Fibroblast of pulmonary artery (primary cell): Measurements from ENCODE around the gene TTC22.
A peak's percentile ranks its signal among the peaks of the same experiment; 100 is the strongest.

Source experiments
- DNase-seq: peaks from one replicate; pipeline ENCODE4 v3.0.0-alpha.2; 2010; ENCODE audit warnings: low read depth
- H3K4me3 ChIP-seq: replicated peaks from 2 replicates; pipeline ENCODE4 v1.5.1; 2011; ENCODE audit warnings: low read depth, mild to moderate bottlenecking, control low read depth, low read length, moderate library complexity
- TF ChIP-seq, protein P1 (sequence below): IDR thresholded peaks from 2 replicates; pipeline ENCODE4 v1.5.1; 2011; ENCODE audit warnings: mild to moderate bottlenecking, control low read depth, low read length, inconsistent platforms; ENCODE audit errors: missing control alignments

The TTC22 gene

DNA sequence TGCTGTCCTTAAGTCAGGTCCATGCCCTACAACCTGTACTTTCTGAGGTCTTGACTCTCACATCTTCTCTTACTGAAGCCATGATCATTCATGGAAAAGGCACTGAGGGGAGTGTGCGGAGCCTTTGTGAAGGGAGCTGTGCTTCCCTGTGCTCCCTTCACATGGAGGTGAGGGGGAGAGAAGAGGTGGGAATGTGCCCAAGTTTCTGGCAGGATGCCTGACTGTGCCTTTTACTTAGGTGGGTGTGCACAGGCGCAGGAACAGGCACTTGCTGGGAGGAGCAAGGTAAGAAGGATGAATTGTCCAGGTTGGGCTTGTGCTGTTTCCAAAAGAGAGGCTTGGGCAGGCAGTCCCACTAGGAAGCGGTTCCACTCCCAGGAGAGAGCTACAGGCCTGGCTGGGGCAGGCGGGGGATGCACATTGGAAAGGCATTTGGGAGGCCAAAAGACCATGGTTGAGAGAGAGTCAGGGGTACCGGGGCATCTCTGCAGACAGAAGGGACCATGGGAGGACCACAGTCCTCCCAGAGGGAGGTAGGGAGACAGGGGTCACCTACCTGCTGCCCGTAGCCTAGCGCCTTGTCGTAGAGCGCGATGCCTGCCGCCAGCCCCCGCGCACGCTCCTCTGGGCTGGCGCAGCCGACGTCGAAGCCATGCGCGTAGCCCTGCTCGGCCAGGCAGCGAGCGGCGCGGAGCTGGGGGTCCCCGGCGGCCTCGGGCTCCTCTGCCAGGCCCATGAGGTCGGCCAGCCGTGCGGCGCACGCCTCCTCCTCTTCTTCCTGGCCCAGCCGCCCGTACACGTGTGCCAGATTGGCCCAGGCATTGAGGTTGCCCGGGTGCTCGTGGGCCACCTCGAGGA, 853 bp downstream of the TTC22 start:
- no peak for DNase-seq
- TF ChIP-seq, protein P1, sequence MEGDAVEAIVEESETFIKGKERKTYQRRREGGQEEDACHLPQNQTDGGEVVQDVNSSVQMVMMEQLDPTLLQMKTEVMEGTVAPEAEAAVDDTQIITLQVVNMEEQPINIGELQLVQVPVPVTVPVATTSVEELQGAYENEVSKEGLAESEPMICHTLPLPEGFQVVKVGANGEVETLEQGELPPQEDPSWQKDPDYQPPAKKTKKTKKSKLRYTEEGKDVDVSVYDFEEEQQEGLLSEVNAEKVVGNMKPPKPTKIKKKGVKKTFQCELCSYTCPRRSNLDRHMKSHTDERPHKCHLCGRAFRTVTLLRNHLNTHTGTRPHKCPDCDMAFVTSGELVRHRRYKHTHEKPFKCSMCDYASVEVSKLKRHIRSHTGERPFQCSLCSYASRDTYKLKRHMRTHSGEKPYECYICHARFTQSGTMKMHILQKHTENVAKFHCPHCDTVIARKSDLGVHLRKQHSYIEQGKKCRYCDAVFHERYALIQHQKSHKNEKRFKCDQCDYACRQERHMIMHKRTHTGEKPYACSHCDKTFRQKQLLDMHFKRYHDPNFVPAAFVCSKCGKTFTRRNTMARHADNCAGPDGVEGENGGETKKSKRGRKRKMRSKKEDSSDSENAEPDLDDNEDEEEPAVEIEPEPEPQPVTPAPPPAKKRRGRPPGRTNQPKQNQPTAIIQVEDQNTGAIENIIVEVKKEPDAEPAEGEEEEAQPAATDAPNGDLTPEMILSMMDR: no peak
- no peak overlapping the region for H3K4me3 ChIP-seq

DNA sequence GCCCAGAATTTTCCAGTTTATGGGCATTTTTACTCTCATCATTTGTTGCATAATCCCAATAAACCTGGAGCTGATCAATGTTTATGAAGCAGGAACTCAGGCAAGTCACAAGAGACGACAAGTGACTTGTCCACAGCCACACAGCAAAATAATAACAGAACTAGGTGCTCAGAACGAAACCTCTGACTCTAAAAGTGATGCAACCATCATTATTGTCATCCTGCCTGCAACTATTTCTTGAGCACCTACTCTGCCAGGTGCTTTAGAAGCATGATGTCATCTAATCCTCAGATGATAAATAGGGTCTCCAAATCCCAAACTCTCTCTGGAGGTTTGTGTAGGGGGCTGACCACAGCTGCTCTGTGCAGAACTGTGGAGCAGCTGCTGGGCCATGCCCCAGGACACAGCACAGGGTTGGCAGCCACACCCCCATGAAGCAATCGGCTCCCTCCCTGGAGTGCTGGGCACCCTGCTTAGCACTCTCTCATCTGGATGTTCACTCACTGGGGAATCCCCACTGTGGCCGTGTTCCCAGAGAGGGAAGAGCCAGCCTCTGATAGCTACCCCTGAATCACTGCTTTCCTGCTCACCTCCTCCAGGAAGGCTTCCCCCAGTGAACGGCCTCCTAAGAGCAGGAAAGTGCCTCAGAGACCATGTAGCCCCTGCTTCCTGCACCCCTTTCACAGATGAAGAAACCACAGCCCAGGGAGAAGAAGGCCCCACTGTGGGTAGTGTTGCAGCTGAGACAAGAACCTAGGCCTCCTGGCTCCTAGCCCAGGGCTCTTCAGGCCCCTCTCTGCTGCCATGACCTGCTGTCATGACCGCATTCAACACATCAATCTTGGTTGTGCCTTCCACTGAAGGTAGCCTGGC, 2.1 kb downstream of the TTC22 start:
- TF ChIP-seq, protein P1: no peak
- no peak overlapping the region for H3K4me3 ChIP-seq
- DNase-seq: peak; percentile 22

DNA sequence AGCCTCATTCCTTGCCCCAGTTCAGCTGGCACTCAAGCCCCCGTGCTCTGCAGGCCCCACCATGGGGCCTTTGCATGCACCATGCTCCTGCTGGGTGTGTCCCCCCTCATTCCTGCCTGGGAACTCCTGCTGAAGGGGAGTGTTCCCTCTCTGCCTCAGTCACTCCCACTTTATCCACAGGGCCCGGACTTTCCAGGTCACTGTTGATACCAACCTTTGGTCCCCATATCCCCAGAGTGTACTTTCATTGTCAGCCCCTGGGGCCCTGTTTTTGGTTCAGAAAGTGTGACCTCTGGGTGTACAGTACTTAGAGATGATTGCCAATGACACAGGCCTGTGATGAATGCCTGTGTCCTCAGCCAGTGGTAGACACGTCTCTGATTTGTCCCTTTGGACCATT, 2.9 kb downstream of the TTC22 start:
- H3K4me3 ChIP-seq: no peak overlapping the region
- no peak for DNase-seq
- TF ChIP-seq, protein P1: no peak

DNA sequence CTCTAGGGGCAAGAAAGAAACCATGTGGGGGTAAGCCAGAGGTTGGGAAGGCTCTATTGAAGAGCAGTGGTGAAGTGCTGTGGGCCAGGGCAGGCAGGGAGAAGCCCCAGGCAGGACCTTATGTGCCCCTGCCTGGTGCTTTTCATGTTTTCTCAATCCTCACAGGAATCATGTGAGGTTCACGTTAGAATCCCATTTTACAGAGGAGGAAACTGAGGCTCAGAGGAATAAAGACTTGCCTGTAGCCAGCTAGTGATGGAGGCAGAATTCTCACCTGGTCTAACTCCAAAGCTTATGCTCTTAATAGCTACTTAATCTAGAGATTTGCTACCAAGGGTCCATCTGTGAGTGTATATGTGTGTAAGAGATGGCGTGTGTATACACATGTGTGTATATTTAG, 4.2 kb downstream of the TTC22 start:
- no peak overlapping the region for H3K4me3 ChIP-seq
- DNase-seq: no peak
- TF ChIP-seq, protein P1: no peak

DNA sequence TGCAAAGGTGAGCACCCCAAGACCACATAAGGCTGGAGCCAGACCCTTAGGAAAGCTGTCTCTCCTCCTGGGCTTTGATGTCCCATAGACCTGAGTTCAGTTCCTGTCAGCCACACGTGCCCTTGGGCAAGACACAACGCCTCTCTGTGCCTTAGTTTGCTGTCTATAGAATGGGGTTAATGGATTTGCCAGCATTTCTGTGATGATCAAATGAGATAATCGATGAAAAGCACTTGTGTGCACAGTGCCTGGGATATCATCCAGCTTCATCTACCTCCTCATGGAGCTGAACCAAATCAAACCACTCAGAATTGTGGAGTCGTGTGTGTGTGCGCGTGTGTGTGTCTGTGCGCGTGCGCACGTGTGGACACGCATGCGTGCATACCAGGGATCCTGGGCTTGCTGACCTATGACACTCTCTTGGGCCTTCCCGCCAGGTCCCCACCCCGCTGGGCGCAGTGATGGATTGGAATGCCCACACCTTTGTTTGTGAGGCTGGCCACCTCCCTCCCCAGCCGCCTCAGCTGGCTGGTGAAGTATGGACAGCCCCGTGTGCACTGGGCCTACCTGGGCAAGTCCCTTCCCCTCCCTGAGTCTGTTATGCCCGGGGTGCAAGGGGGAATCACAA, 5.2 kb downstream of the TTC22 start:
- TF ChIP-seq, protein P1: no peak
- DNase-seq: no peak

DNA sequence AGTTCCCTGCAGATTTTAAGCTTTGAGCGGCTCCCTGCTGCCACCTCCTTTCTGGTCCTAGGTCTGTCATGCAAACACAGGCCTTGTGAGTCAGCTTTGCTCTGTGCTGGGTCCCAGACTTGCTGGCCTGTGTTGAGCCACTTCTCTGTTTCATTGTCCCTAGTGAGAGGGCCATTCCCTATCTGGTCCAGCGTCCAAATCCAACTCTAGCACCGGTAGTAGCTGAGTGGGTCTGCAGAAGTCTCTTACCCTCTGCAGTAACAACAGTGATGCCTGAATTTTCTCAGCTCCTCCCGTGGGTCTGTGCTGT, 5.8 kb downstream of the TTC22 start:
- H3K4me3 ChIP-seq: no peak overlapping the region
- DNase-seq: no peak
- TF ChIP-seq, protein P1: no peak

More for the DNA sequence above, 5.2 kb downstream of the TTC22 start:
- H3K4me3 ChIP-seq: no peak overlapping the region
